Caco-2 (cell line): ENCODE data around the gene INPP5D. TPM values are rescaled to one million over a fixed set of nuclear protein-coding genes. Genes with fewer than 3 reads are reported as not detected.
"Not testable (repeated sequence)": the region's sequence is repeated elsewhere in the genome, so short reads cannot be mapped to it uniquely, and the experiment has no call there.

Experiments
- BruUV-seq: library from RNA; stranded (reverse); fragments of 400-500 nt; replicated peaks from 2 replicates; lab custom pipeline; 2021; lab: Mats Ljungman, UMichigan
- CTCF ChIA-PET: fragments of 300-600 bp; sonication (Branson Sonifier 250); formaldehyde crosslinking; loops from one replicate; lab custom pipeline; 2022; ENCODE audit warnings: antibody characterized with exemption; lab: Charles Lee
- POLR2A ChIA-PET: fragments of 300-600 bp; sonication (Branson Sonifier 250); formaldehyde crosslinking; loops from one replicate; lab custom pipeline; 2022; ENCODE audit warnings: antibody characterized with exemption; lab: Charles Lee
- DNase-seq, 2 experiments: peaks; one replicate each; pipeline versions ENCODE4 v3.0.0 to v3.0.0-alpha.2; 2020 to 2022
- H3K27me3 ChIP-seq: replicated peaks from 2 replicates; pipeline ENCODE4 v1.6.0; 2011; ENCODE audit warnings: low read length; ENCODE audit not compliant: control insufficient read depth, insufficient read depth
- H3K36me3 ChIP-seq: 2 replicates; pipeline ENCODE4 v1.5.1; 2011; ENCODE audit warnings: low read length; ENCODE audit not compliant: control insufficient read depth, insufficient read depth
- H3K4me1 ChIP-seq: fragments of 250-450 bp; sonication (Bioruptor Pico); 2 replicates; pipeline ENCODE4 v1.5.1; 2020; ENCODE audit warnings: mild to moderate bottlenecking
- H3K4me3 ChIP-seq: 2 replicates; pipeline ENCODE4 v1.5.1; 2011; ENCODE audit warnings: low read depth, mild to moderate bottlenecking, control low read depth, low read length
- H3K9me3 ChIP-seq: fragments of 250-450 bp; sonication (Bioruptor Pico); 2 replicates; pipeline ENCODE4 v1.5.1; 2020; ENCODE audit warnings: mild to moderate bottlenecking, moderate library complexity
- H3K27ac Mint-ChIP-seq: one replicate; pipeline ENCODE4 v1.8.0; 2022; ENCODE audit warnings: mixed read lengths; ENCODE audit not compliant: unreplicated experiment
- H3K27me3 Mint-ChIP-seq: one replicate; pipeline ENCODE4 v1.8.0; 2022; ENCODE audit warnings: mixed read lengths; ENCODE audit not compliant: insufficient read depth, unreplicated experiment
- H3K36me3 Mint-ChIP-seq: one replicate; pipeline ENCODE4 v1.8.0; 2022; ENCODE audit warnings: mild to moderate bottlenecking, mixed read lengths; ENCODE audit not compliant: insufficient read depth, unreplicated experiment
- H3K4me1 Mint-ChIP-seq: one replicate; pipeline ENCODE4 v1.8.0; 2022; ENCODE audit warnings: low read depth, mixed read lengths; ENCODE audit not compliant: unreplicated experiment
- H3K4me3 Mint-ChIP-seq: one replicate; pipeline ENCODE4 v1.8.0; 2022; ENCODE audit warnings: mild to moderate bottlenecking, moderate library complexity, mixed read lengths; ENCODE audit not compliant: unreplicated experiment
- H3K9me3 Mint-ChIP-seq: one replicate; pipeline ENCODE4 v1.8.0; 2022; ENCODE audit warnings: mixed read lengths; ENCODE audit not compliant: unreplicated experiment
- intact Hi-C: fragments of 100-400 bp; cut with micrococcal nuclease; formaldehyde crosslinking; loops from one replicate; pipeline ENCODE4 v1.10.0; 2022; ENCODE audit not compliant: unreplicated experiment
- total RNA-seq: library from RNA; stranded (reverse); gene quantifications from 2 replicates; pipeline ENCODE4 v1.2.3, GENCODE V29; 2022
- TF ChIP-seq, protein P1 (sequence below), 2 experiments: fragments of 200-600 bp in 1 of 2; IDR thresholded peaks; 1 replicate in 1 of 2; 2 replicates in 1 of 2; pipeline versions ENCODE4 v1.5.1 to v1.8.0; 2011 to 2022; ENCODE audit warnings: antibody characterized with exemption in 1 of 2, control low read depth in 1 of 2, inconsistent platforms in 1 of 2, low read depth in 1 of 2, low read length in 1 of 2, mild to moderate bottlenecking in 1 of 2, moderate library complexity in 1 of 2; ENCODE audit not compliant: insufficient read depth in 1 of 2, severe bottlenecking in 1 of 2, unreplicated experiment in 1 of 2

The INPP5D gene
- total RNA-seq, 1 experiment from 2014 or later: not detected

DNA sequence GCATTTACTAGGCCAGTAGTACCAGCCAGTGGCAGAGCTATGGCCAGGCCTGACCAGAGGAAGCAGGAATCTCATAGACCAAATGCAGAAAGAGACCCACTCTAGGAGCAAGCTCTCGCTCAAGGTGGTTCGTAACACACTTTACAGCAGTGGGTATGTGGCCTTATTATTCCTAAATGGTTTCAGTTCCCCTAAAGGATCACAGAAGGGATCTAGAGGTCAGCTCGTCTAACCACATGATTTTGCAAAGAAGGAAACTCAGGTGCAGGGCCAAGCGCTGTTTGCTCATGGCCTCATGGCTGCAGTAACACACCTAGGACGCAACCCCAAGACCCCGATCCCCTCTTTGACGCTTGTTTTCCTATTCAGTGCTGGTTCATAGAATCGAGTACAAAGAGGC lies 125.8 kb downstream of the INPP5D start:
- no peak overlapping the region for H3K27ac Mint-ChIP-seq
- Histone ChIP-seq H3K4me1 (no peaks in the 10 kb centered on the region), H3K4me3 (no peak overlapping the region), H3K36me3 (no peaks in the 10 kb centered on the region), H3K9me3 (no peaks in the 10 kb centered on the region), H3K27me3 (no peaks in the 10 kb centered on the region)
- ChIA-PET CTCF (no interaction called here), POLR2A (no interaction called here)
- H3K27me3 Mint-ChIP-seq: peaks cover 9% of the 10 kb centered on the region
- H3K4me3 Mint-ChIP-seq: no peak overlapping the region
- TF ChIP-seq, protein P1, sequence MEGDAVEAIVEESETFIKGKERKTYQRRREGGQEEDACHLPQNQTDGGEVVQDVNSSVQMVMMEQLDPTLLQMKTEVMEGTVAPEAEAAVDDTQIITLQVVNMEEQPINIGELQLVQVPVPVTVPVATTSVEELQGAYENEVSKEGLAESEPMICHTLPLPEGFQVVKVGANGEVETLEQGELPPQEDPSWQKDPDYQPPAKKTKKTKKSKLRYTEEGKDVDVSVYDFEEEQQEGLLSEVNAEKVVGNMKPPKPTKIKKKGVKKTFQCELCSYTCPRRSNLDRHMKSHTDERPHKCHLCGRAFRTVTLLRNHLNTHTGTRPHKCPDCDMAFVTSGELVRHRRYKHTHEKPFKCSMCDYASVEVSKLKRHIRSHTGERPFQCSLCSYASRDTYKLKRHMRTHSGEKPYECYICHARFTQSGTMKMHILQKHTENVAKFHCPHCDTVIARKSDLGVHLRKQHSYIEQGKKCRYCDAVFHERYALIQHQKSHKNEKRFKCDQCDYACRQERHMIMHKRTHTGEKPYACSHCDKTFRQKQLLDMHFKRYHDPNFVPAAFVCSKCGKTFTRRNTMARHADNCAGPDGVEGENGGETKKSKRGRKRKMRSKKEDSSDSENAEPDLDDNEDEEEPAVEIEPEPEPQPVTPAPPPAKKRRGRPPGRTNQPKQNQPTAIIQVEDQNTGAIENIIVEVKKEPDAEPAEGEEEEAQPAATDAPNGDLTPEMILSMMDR (IDR thresholded peaks at IDR 0.05; ENCODE audit: insufficient read depth in 1 of 2, low read depth in 1 of 2, low read length in 1 of 2, severe bottlenecking in 1 of 2, unreplicated experiment in 1 of 2): no peak
- H3K9me3 Mint-ChIP-seq: no peaks in the 10 kb centered on the region
- intact Hi-C loops: no loop called here
- no TSS peak for BruUV-seq
- DNase-seq: no peak
- H3K36me3 Mint-ChIP-seq: no peaks in the 10 kb centered on the region
- H3K4me1 Mint-ChIP-seq: no peaks in the 10 kb centered on the region

DNA sequence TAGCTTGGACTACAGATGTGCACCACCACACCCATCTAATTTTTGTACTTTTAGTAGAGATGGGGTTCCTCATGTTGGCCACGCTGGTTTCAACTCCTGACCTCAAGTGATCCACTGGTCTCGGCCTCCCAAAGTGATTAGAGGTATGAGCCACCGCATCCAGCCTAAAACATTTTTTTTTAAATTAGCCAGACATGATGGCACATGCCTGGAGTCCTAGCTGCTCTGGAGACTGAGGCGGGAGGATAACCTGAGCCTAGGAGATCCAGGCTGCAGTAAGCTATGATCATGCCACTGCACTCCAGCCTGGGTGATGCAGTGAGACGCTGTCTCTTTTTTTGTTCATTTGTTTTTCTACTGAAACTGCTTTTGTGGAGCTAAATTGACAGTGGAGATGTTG lies 126.7 kb downstream of the INPP5D start:
- Mint-ChIP-seq H3K27ac (no peak overlapping the region), H3K36me3 (no peaks in the 10 kb centered on the region), H3K4me3 (no peak overlapping the region), H3K4me1 (no peaks in the 10 kb centered on the region), H3K27me3 (peaks cover 8% of the 10 kb centered on the region), H3K9me3 (no peaks in the 10 kb centered on the region)
- Histone ChIP-seq H3K4me1 (no peaks in the 10 kb centered on the region), H3K36me3 (no peaks in the 10 kb centered on the region), H3K27me3 (no peaks in the 10 kb centered on the region), H3K4me3 (no peak overlapping the region), H3K9me3 (no peaks in the 10 kb centered on the region)
- CTCF ChIA-PET: no interaction called here
- intact Hi-C loops: no loop called here
- no peak for DNase-seq
- TF ChIP-seq, protein P1 (IDR thresholded peaks at IDR 0.05; ENCODE audit: insufficient read depth in 1 of 2, low read depth in 1 of 2, low read length in 1 of 2, severe bottlenecking in 1 of 2, unreplicated experiment in 1 of 2): no peak
- POLR2A ChIA-PET: no interaction called here
- no TSS peak for BruUV-seq

DNA sequence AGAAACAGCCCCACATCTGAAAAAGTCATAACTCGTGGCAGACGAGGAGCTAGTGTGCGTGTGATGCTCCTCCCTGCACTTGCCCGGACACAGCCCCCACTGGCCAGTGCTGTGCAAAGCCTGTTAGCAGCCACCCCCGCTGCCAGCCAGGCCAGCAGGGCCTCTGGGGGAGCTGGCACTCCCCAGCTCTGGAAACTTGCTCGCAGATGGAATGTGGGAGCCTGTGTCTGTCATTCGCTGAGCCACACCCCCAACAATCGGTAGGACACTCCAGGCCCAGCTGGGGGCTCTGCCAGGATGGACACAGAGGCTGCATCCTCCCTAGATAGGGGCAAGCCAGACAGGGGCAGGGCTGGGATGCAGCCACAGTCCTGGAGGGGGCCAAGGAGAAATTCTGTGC lies 128.9 kb downstream of the INPP5D start:
- no peak overlapping the region for H3K4me3 ChIP-seq
- peaks cover 4% of the 10 kb centered on the region for H3K27me3 Mint-ChIP-seq
- no peaks in the 10 kb centered on the region for H3K9me3 Mint-ChIP-seq
- no peaks in the 10 kb centered on the region for H3K4me1 Mint-ChIP-seq
- H3K36me3 Mint-ChIP-seq: no peaks in the 10 kb centered on the region
- CTCF ChIA-PET: no interaction called here
- H3K4me1 ChIP-seq: no peaks in the 10 kb centered on the region
- TF ChIP-seq, protein P1 (IDR thresholded peaks at IDR 0.05; ENCODE audit: insufficient read depth in 1 of 2, low read depth in 1 of 2, low read length in 1 of 2, severe bottlenecking in 1 of 2, unreplicated experiment in 1 of 2): no peak
- H3K36me3 ChIP-seq: no peaks in the 10 kb centered on the region
- intact Hi-C loops: no loop called here
- no peak for DNase-seq
- H3K27me3 ChIP-seq: no peaks in the 10 kb centered on the region
- no peak overlapping the region for H3K27ac Mint-ChIP-seq
- H3K9me3 ChIP-seq: no peaks in the 10 kb centered on the region
- POLR2A ChIA-PET: no interaction called here
- BruUV-seq: no TSS peak
- no peak overlapping the region for H3K4me3 Mint-ChIP-seq

DNA sequence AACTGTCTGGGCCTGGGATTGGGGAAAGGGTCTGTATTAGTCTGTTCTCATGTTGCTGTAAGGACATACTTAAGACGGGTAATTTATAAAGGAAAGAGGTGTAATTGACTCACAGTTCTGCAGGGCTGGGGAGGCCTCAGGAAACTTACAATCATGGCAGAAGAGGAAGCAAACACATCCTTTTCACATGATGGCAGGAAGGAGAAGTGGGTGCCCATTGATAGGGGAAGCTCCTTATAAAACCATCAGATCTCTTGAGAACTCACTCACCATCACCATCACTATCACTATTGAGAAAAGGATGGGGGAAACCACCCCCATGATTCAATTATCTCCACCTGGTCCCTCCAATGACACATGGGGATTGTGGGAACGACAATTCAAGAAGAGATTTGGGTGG lies 130.9 kb downstream of the INPP5D start:
- H3K27ac Mint-ChIP-seq, CTCF ChIA-PET, H3K27me3 ChIP-seq, H3K4me1 ChIP-seq, H3K4me3 Mint-ChIP-seq, DNase-seq, H3K4me1 Mint-ChIP-seq, H3K36me3 ChIP-seq, intact Hi-C loops, H3K9me3 ChIP-seq, H3K9me3 Mint-ChIP-seq, BruUV-seq, H3K36me3 Mint-ChIP-seq, H3K27me3 Mint-ChIP-seq, H3K4me3 ChIP-seq: not testable (repeated sequence)
- POLR2A ChIA-PET: interaction anchor here (0.5 kb wide), 1 partner anchor 303 kb away, joined by 10 read pairs; no protein-coding TSS in a partner anchor
